HG03139 (cell line): ENCODE measurements around the gene AADACL2.
"Not testable (repeated sequence)": the region's sequence is repeated elsewhere in the genome, so short reads cannot be mapped to it uniquely, and the experiment has no call there.

Experiments
- ATAC-seq: cut with Tn5 transposase; IDR thresholded peaks from one replicate; pipeline ENCODE4 v1.9.1; 2021; ENCODE audit not compliant: unreplicated experiment

Gene AADACL2

GRCh38 chr3:151733613-151734012 is at the start of gene AADACL2:
Gene AADACL2, plus strand, starts transcription at chr3:151733927. Its CDS starts 109 bp downstream, at chr3:151734036.
- no peak for ATAC-seq

GRCh38 chr3:151684094-151684493 is 49.6 kb upstream of the AADACL2 start:
- no peak for ATAC-seq

GRCh38 chr3:151686257-151686656 is 47.5 kb upstream of the AADACL2 start:
- ATAC-seq, result no peak

- no peak for ATAC-seq
Observed at GRCh38 chr3:151687076-151687475, 46.7 kb upstream of the AADACL2 start.

GRCh38 chr3:151688571-151688970 is 45.2 kb upstream of the AADACL2 start:
- ATAC-seq, result no peak

- no peak for ATAC-seq
Observed at GRCh38 chr3:151690645-151691044, 43.1 kb upstream of the AADACL2 start.

GRCh38 chr3:151697496-151697895 is 36.2 kb upstream of the AADACL2 start:
- no peak for ATAC-seq

GRCh38 chr3:151707216-151707615 is 26.5 kb upstream of the AADACL2 start:
- ATAC-seq, result no peak

- ATAC-seq, result no peak
Observed at GRCh38 chr3:151708868-151709267, 24.9 kb upstream of the AADACL2 start.

GRCh38 chr3:151709847-151710246 is 23.9 kb upstream of the AADACL2 start:
- no peak for ATAC-seq

- no peak for ATAC-seq
Observed at GRCh38 chr3:151721294-151721693, 12.4 kb upstream of the AADACL2 start.

GRCh38 chr3:151722856-151723255 is 10.9 kb upstream of the AADACL2 start:
- ATAC-seq, result no peak

- no peak for ATAC-seq
Observed at GRCh38 chr3:151724576-151725562, 8.9 kb upstream of the AADACL2 start.

GRCh38 chr3:151726016-151726415 is 7.7 kb upstream of the AADACL2 start:
- no peak for ATAC-seq

GRCh38 chr3:151732861-151733260 is 866 bp upstream of the AADACL2 start:
- no peak for ATAC-seq

GRCh38 chr3:151740581-151740980 is 6.9 kb downstream of the AADACL2 start:
- no peak for ATAC-seq

- no peak for ATAC-seq
Observed at GRCh38 chr3:151743855-151744254, 10.1 kb downstream of the AADACL2 start.

- ATAC-seq, result no peak
Observed at GRCh38 chr3:151750181-151750580, 16.5 kb downstream of the AADACL2 start.

GRCh38 chr3:151750678-151751077 is 17.0 kb downstream of the AADACL2 start:
- ATAC-seq, result no peak

- ATAC-seq, result no peak
Observed at GRCh38 chr3:151751161-151751560, 17.4 kb downstream of the AADACL2 start.

GRCh38 chr3:151753846-151754245 is 20.1 kb downstream of the AADACL2 start:
- ATAC-seq, result no peak

- no peak for ATAC-seq
Observed at GRCh38 chr3:151761581-151761980, 27.9 kb downstream of the AADACL2 start.

- not testable (repeated sequence) for ATAC-seq
Observed at GRCh38 chr3:151764699-151765098, 31.0 kb downstream of the AADACL2 start.
